ENCODE measurements around the gene CDK5RAP1. TPM values are rescaled to one million over a fixed set of nuclear protein-coding genes. Genes with fewer than 3 reads are reported as not detected.
"Not testable (repeated sequence)": the region's sequence is repeated elsewhere in the genome, so short reads cannot be mapped to it uniquely, and the experiment has no call there.

CDK5RAP1 gene
- total RNA-seq, 1 donor from 2014 or later: 58.3 TPM

DNA sequence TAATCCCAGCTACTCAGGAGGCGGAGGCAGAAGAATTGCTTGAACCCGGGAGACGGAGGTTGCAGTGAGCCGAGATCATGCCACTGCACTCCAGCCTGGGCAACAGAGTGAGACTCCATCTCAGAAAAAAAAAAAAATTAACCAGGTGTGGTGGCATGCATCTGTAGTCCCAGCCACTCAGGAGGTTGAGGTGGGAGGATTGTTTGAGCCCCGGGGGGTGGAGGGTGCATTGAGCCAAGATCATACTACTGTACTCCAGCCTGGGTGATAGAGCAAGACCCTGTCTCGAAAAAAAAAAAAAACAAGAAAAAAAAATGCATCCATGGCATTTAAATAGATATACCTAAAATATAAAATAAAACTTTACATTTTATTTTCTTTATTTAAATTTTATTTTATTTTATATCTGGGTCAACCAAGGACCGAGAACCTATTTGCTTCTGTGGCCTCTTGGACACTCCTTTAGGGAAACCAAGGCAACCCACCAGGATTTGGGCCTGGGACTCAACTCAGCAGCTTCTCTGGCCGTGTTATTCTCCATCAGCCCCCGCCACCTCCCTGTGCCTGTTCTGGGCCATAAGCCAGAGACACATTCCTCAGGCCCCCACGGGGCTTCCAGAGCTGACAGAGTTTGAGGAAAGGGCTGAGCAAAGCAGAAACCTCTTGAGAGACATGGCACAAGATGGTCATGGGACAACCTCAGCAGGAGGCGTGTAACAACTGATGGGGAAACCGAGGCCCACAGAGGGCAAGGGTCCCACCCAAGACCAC, 36.0 kb upstream of the CDK5RAP1 start:
- Mint-ChIP-seq H3K4me3 (no peak overlapping the region), H3K4me1 (ENCODE audit: unreplicated experiment) (peaks cover 15% of the 10 kb centered on the region), H3K9me3 (no peaks in the 10 kb centered on the region), H3K36me3 (peaks cover 13% of the 10 kb centered on the region), H3K27me3 (no peaks in the 10 kb centered on the region), H3K27ac (no peak overlapping the region)
- DNase-seq (ENCODE audit: extremely low spot score, unreplicated experiment): no peak
- TF ChIP-seq, protein P1, sequence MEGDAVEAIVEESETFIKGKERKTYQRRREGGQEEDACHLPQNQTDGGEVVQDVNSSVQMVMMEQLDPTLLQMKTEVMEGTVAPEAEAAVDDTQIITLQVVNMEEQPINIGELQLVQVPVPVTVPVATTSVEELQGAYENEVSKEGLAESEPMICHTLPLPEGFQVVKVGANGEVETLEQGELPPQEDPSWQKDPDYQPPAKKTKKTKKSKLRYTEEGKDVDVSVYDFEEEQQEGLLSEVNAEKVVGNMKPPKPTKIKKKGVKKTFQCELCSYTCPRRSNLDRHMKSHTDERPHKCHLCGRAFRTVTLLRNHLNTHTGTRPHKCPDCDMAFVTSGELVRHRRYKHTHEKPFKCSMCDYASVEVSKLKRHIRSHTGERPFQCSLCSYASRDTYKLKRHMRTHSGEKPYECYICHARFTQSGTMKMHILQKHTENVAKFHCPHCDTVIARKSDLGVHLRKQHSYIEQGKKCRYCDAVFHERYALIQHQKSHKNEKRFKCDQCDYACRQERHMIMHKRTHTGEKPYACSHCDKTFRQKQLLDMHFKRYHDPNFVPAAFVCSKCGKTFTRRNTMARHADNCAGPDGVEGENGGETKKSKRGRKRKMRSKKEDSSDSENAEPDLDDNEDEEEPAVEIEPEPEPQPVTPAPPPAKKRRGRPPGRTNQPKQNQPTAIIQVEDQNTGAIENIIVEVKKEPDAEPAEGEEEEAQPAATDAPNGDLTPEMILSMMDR (conservative IDR thresholded peaks at IDR 0.05): no peak

GRCh38 chr20:33434434-33434833, 33.1 kb upstream of the CDK5RAP1 start:
- TF ChIP-seq, protein P1 (conservative IDR thresholded peaks at IDR 0.05): no peak
- H3K36me3 Mint-ChIP-seq: peaks cover 16% of the 10 kb centered on the region
- H3K9me3 Mint-ChIP-seq: no peaks in the 10 kb centered on the region
- no peak overlapping the region for H3K27ac Mint-ChIP-seq
- no peaks in the 10 kb centered on the region for H3K27me3 Mint-ChIP-seq
- peaks cover 8% of the 10 kb centered on the region for H3K4me1 Mint-ChIP-seq (ENCODE audit: unreplicated experiment)
- no peak overlapping the region for H3K4me3 Mint-ChIP-seq
- no peak for DNase-seq (ENCODE audit: extremely low spot score, unreplicated experiment)

DNA sequence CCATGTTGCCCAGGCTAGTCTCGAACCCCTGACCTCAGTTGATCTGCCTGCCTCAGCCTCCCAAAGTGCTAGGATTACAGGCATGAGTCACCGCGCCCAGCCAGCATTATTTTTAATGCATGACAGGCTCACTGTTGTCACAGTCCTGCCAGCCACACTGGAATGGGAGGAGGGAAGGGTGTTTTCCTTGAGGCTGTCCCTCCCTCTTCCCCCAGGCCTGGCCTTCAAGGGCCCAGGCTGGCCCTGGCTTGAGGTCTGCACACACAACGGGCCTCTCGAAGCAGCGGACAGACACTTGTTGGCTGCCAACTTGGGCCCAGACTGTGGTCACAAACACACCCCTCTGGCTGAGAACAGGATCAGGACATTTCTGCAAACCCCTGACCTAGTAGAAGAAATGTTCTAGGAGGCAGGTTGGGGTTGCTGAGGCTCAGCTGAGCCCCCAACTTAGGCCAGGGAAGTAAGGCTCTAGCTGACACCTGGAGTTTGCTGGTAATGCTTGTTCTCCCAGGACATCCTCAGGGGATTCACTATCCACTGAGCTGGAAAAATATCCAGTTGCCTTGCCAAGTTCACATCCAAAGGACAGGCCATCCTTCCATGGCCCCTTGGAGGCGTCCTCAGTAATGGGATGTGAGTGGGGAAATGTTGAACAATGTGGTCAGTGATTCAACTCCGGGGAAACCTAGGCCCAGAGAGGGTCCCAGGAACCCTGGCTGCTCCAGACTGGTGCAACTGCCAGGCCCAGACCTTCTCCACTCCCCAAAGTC, 32.3 kb upstream of the CDK5RAP1 start:
- no peaks in the 10 kb centered on the region for H3K9me3 Mint-ChIP-seq
- no peak for DNase-seq (ENCODE audit: extremely low spot score, unreplicated experiment)
- peaks cover 16% of the 10 kb centered on the region for H3K36me3 Mint-ChIP-seq
- TF ChIP-seq, protein P1 (conservative IDR thresholded peaks at IDR 0.05): no peak
- H3K4me3 Mint-ChIP-seq: no peak overlapping the region
- H3K27me3 Mint-ChIP-seq: no peaks in the 10 kb centered on the region
- H3K27ac Mint-ChIP-seq: no peak overlapping the region
- peaks cover 8% of the 10 kb centered on the region for H3K4me1 Mint-ChIP-seq (ENCODE audit: unreplicated experiment)

DNA sequence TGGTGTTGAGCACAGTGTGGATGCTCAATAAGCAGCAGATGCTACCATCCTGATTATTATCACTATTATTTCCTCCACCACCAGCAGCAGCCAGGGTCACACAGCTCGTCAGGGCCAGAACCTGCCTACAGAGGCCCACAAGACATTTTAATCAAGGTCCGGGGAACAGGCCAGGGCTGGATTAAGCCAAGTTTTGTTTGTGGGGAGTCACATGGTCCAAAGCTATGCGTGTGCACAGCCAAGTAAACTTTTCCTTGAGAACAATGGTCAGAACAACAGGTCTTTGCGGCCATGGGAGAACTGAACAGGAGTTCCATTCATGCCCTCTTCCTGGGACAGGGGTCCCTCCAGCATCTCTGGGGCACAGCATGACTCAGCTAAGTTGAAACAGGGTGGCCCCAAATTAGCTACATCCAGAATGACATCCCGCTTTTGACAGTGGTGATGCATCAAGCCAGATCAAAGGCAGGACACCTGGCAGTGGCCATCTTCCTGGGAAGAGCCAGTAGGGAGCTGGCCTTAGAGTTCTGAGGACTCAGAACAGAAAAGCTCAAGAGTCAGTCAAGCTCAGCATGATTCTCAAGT, 30.6 kb upstream of the CDK5RAP1 start:
- DNase-seq (ENCODE audit: extremely low spot score, unreplicated experiment): no peak
- Mint-ChIP-seq H3K27me3 (no peaks in the 10 kb centered on the region), H3K27ac (no peak overlapping the region), H3K9me3 (no peaks in the 10 kb centered on the region), H3K4me3 (no peak overlapping the region), H3K36me3 (peaks cover 16% of the 10 kb centered on the region), H3K4me1 (ENCODE audit: unreplicated experiment) (peaks cover 8% of the 10 kb centered on the region)
- TF ChIP-seq, protein P1 (conservative IDR thresholded peaks at IDR 0.05): no peak

- not testable (repeated sequence) for H3K36me3 Mint-ChIP-seq; H3K4me1 Mint-ChIP-seq (ENCODE audit: unreplicated experiment); H3K4me3 Mint-ChIP-seq; H3K27ac Mint-ChIP-seq; DNase-seq (ENCODE audit: extremely low spot score, unreplicated experiment); H3K9me3 Mint-ChIP-seq; H3K27me3 Mint-ChIP-seq
These were observed 22.6 kb upstream of the CDK5RAP1 start for GRCh38 chr20:33423875-33424274.

Measured in type B pancreatic cell (in vitro differentiated cells).